Measurements from ENCODE around the gene CDH13.

- TF ChIP-seq EZH2 (IDR thresholded peaks at IDR 0.05) = no peak
- TF ChIP-seq POLR2AphosphoS5 (IDR thresholded peaks at IDR 0.05; ENCODE audit: borderline replicate concordance, low read depth, low read length) = no peak
- TF ChIP-seq FOXP2 (optimal IDR thresholded peaks at IDR 0.05; ENCODE audit: control extremely low read depth, extremely low read length, insufficient read depth) = no peak
Measured at GRCh38 chr16:83403761-83404160, 777.0 kb downstream of the CDH13 start.

Measured in SK-N-MC (cell line).